Measurements from ENCODE around the gene TCTN3. TPM values are rescaled to one million over a fixed set of nuclear protein-coding genes. Genes with fewer than 3 reads are reported as not detected.
"Not testable (repeated sequence)": the region's sequence is repeated elsewhere in the genome, so short reads cannot be mapped to it uniquely, and the experiment has no call there.

Gene TCTN3
- total RNA-seq, 1 donor from 2014 or later = 26.4 TPM

GRCh38 chr10:95626500-95626899 lies 67.2 kb downstream of the TCTN3 start:
- TF ChIP-seq CTCF (IDR thresholded peaks at IDR 0.05) = no peak
- Histone ChIP-seq H3K9me3 (no peaks in the 10 kb centered on the region), H3K27ac (no peak overlapping the region), H3K4me1 (no peaks in the 10 kb centered on the region), H3K4me3 (no peak overlapping the region), H3K27me3 (ENCODE audit: low read depth) (no peaks in the 10 kb centered on the region), H3K36me3 (peaks cover 79% of the 10 kb centered on the region)
- intact Hi-C loops (cut with DNase I) = no loop called here
- ATAC-seq (no peak), DNase-seq (no peak)

- ATAC-seq; DNase-seq; H3K27me3 ChIP-seq (ENCODE audit: low read depth); H3K4me1 ChIP-seq; H3K4me3 ChIP-seq; H3K27ac ChIP-seq; H3K9me3 ChIP-seq; intact Hi-C loops (cut with DNase I): not testable (repeated sequence)
- peaks cover 74% of the 10 kb centered on the region for H3K36me3 ChIP-seq
Observed at GRCh38 chr10:95620415-95620814, 73.3 kb downstream of the TCTN3 start.

GRCh38 chr10:95618101-95618500 lies 75.6 kb downstream of the TCTN3 start:
- ATAC-seq (no peak), DNase-seq (no peak)
- TF ChIP-seq CTCF (IDR thresholded peaks at IDR 0.05) = no peak
- H3K4me3 ChIP-seq = no peak overlapping the region
- H3K27ac ChIP-seq = no peak overlapping the region
- intact Hi-C loops (cut with DNase I) = no loop called here
- peaks cover 75% of the 10 kb centered on the region for H3K36me3 ChIP-seq
- no peaks in the 10 kb centered on the region for H3K27me3 ChIP-seq (ENCODE audit: low read depth)
- H3K4me1 ChIP-seq = no peaks in the 10 kb centered on the region
- no peaks in the 10 kb centered on the region for H3K9me3 ChIP-seq

GRCh38 chr10:95616446-95616845 lies 77.3 kb downstream of the TCTN3 start:
- intact Hi-C loops (cut with DNase I) = no loop called here
- H3K36me3 ChIP-seq = peaks cover 87% of the 10 kb centered on the region
- no peak for ATAC-seq

More at GRCh38 chr10:95616446-95616845, 77.3 kb downstream of the TCTN3 start:
- no peak for DNase-seq
- no peak overlapping the region for H3K27ac ChIP-seq
- no peak for TF ChIP-seq CTCF (IDR thresholded peaks at IDR 0.05)
- H3K27me3 ChIP-seq (ENCODE audit: low read depth) = no peaks in the 10 kb centered on the region
- H3K9me3 ChIP-seq = no peaks in the 10 kb centered on the region
- H3K4me3 ChIP-seq = no peak overlapping the region
- H3K4me1 ChIP-seq = no peaks in the 10 kb centered on the region

Other genes with a start within 250 kb of the TCTN3 start
- gene SORBS1, start 132.6 kb downstream of the TCTN3 start, total RNA-seq = 58.2 TPM
- 25.3 TPM for gene ALDH18A1, start 37.2 kb downstream of the TCTN3 start, total RNA-seq
- 34.5 TPM for gene ENTPD1, start 62.2 kb upstream of the TCTN3 start, total RNA-seq
- 1.6 TPM for gene CC2D2B, start 214.0 kb upstream of the TCTN3 start, total RNA-seq